ENCODE data around the gene ANKRD29. TPM values are rescaled to one million over a fixed set of nuclear protein-coding genes. Genes with fewer than 3 reads are reported as not detected.

The ANKRD29 gene
- total RNA-seq, 5 donors from 2014 or later (not counting 1 experiment from before 2014, with no cell fraction given) = 0.23 to 0.48 (median 0.32) TPM; not detected in 1

GRCh38 chr18:23635283-23636070, 27.2 kb downstream of the ANKRD29 start:
- DNase-seq (no peak), ATAC-seq (replicated peaks in 1 of 4) (no peak)
- Histone ChIP-seq H3K36me3 (ENCODE audit: control insufficient read depth in 2 of 2, extremely low read depth in 1 of 2, insufficient read depth in 1 of 2, low read length in 1 of 2) (no peaks in the 10 kb centered on the region), H3K27me3 (replicated peaks in 1 of 2; ENCODE audit: control insufficient read depth in 2 of 2, extremely low read depth in 1 of 2, insufficient read depth in 2 of 2, low read length in 1 of 2) (peaks cover 0 to 16% of the 10 kb centered on the region in 2 experiments), H3K9me3 (no peaks in the 10 kb centered on the region), H3K4me3 (ENCODE audit: control insufficient read depth in 1 of 2, extremely low read depth in 1 of 2, low read length in 1 of 2) (no peak overlapping the region), H3K27ac (ENCODE audit: low read length) (no peak overlapping the region), H3K4me1 (ENCODE audit: control insufficient read depth in 1 of 2, extremely low read depth in 1 of 2, insufficient read depth in 2 of 2, low read length in 2 of 2) (no peaks in the 10 kb centered on the region)
- POLR2A ChIA-PET = interaction anchor here in 1 of 2 donors (0.5 kb wide), 1 partner anchor 14 kb away, joined by 3 read pairs; no protein-coding TSS in a partner anchor
- H3K27me3 Mint-ChIP-seq = peaks cover 3 to 4% of the 10 kb centered on the region in 2 donors
- H3K9me3 Mint-ChIP-seq = no peaks in the 10 kb centered on the region
- H3K27ac Mint-ChIP-seq = no peak overlapping the region
- 32% methylated on average over 3 of the region's 6 CpGs for WGBS (ENCODE audit: insufficient coverage)
- CTCF ChIA-PET = interaction anchor here (0.7 to 0.9 kb wide), 4 partner anchors 17 to 448 kb away, joined by 3 to 4 read pairs (median 3); no protein-coding TSS in a partner anchor
- H3K4me1 Mint-ChIP-seq = peaks cover 5 to 9% (median 9%) of the 10 kb centered on the region in 3 donors
- H3K4me3 Mint-ChIP-seq = no peak overlapping the region
- H3K36me3 Mint-ChIP-seq = no peaks in the 10 kb centered on the region

GRCh38 chr18:23634692-23635091, 28.0 kb downstream of the ANKRD29 start:
- ATAC-seq (replicated peaks in 1 of 4) = no peak
- POLR2A ChIA-PET = no interaction called here
- Histone ChIP-seq H3K36me3 (ENCODE audit: control insufficient read depth in 2 of 2, extremely low read depth in 1 of 2, insufficient read depth in 1 of 2, low read length in 1 of 2) (no peaks in the 10 kb centered on the region), H3K4me1 (ENCODE audit: control insufficient read depth in 1 of 2, extremely low read depth in 1 of 2, insufficient read depth in 2 of 2, low read length in 2 of 2) (no peaks in the 10 kb centered on the region), H3K27ac (ENCODE audit: low read length) (no peak overlapping the region), H3K4me3 (ENCODE audit: control insufficient read depth in 1 of 2, extremely low read depth in 1 of 2, low read length in 1 of 2) (no peak overlapping the region), H3K27me3 (replicated peaks in 1 of 2; ENCODE audit: control insufficient read depth in 2 of 2, extremely low read depth in 1 of 2, insufficient read depth in 2 of 2, low read length in 1 of 2) (peaks cover 0 to 16% of the 10 kb centered on the region in 2 experiments), H3K9me3 (no peaks in the 10 kb centered on the region)
- WGBS (ENCODE audit: insufficient coverage) = 60% methylated on average over 1 of the region's 3 CpGs
- no peak for DNase-seq
- Mint-ChIP-seq H3K27me3 (peaks cover 3 to 4% of the 10 kb centered on the region in 2 donors), H3K4me1 (peaks cover 5 to 9% (median 9%) of the 10 kb centered on the region in 3 donors), H3K36me3 (no peaks in the 10 kb centered on the region), H3K9me3 (no peaks in the 10 kb centered on the region), H3K27ac (no peak overlapping the region), H3K4me3 (no peak overlapping the region)
- CTCF ChIA-PET = interaction anchor here in 1 of 2 donors (0.7 kb wide), 1 partner anchor 448 kb away, joined by 3 read pairs; no protein-coding TSS in a partner anchor

- ChIA-PET POLR2A (no interaction called here), CTCF (interaction anchor here in 1 of 2 donors (0.6 kb wide), 1 partner anchor 66 kb away, joined by 3 read pairs; no protein-coding TSS in a partner anchor)
- Mint-ChIP-seq H3K4me1 (peaks cover 5 to 9% (median 9%) of the 10 kb centered on the region in 3 donors), H3K9me3 (no peaks in the 10 kb centered on the region), H3K4me3 (no peak overlapping the region), H3K27me3 (peaks cover 3 to 4% of the 10 kb centered on the region in 2 donors), H3K36me3 (no peaks in the 10 kb centered on the region), H3K27ac (no peak overlapping the region)
- WGBS (ENCODE audit: insufficient coverage) = no CpG with 5 or more reads among the region's 1 CpG
- Histone ChIP-seq H3K9me3 (no peaks in the 10 kb centered on the region), H3K27ac (ENCODE audit: low read length) (no peak overlapping the region), H3K4me3 (ENCODE audit: control insufficient read depth in 1 of 2, extremely low read depth in 1 of 2, low read length in 1 of 2) (no peak overlapping the region), H3K36me3 (ENCODE audit: control insufficient read depth in 2 of 2, extremely low read depth in 1 of 2, insufficient read depth in 1 of 2, low read length in 1 of 2) (no peaks in the 10 kb centered on the region), H3K4me1 (ENCODE audit: control insufficient read depth in 1 of 2, extremely low read depth in 1 of 2, insufficient read depth in 2 of 2, low read length in 2 of 2) (no peaks in the 10 kb centered on the region), H3K27me3 (replicated peaks in 1 of 2; ENCODE audit: control insufficient read depth in 2 of 2, extremely low read depth in 1 of 2, insufficient read depth in 2 of 2, low read length in 1 of 2) (peaks cover 0 to 16% of the 10 kb centered on the region in 2 experiments)
- DNase-seq (no peak), ATAC-seq (replicated peaks in 1 of 4) (no peak)
These were observed 30.1 kb downstream of the ANKRD29 start for GRCh38 chr18:23632615-23633014.

GRCh38 chr18:23631746-23632145, 31.0 kb downstream of the ANKRD29 start:
- Mint-ChIP-seq H3K4me1 (peaks cover 5 to 10% (median 9%) of the 10 kb centered on the region in 3 donors), H3K4me3 (no peak overlapping the region), H3K36me3 (no peaks in the 10 kb centered on the region), H3K27me3 (peaks cover 3 to 4% of the 10 kb centered on the region in 2 donors), H3K9me3 (no peaks in the 10 kb centered on the region), H3K27ac (no peak overlapping the region)
- Histone ChIP-seq H3K4me3 (ENCODE audit: control insufficient read depth in 1 of 2, extremely low read depth in 1 of 2, low read length in 1 of 2) (no peak overlapping the region), H3K27me3 (replicated peaks in 1 of 2; ENCODE audit: control insufficient read depth in 2 of 2, extremely low read depth in 1 of 2, insufficient read depth in 2 of 2, low read length in 1 of 2) (peaks cover 0 to 16% of the 10 kb centered on the region in 2 experiments), H3K4me1 (ENCODE audit: control insufficient read depth in 1 of 2, extremely low read depth in 1 of 2, insufficient read depth in 2 of 2, low read length in 2 of 2) (no peaks in the 10 kb centered on the region), H3K9me3 (no peaks in the 10 kb centered on the region), H3K27ac (ENCODE audit: low read length) (no peak overlapping the region), H3K36me3 (ENCODE audit: control insufficient read depth in 2 of 2, extremely low read depth in 1 of 2, insufficient read depth in 1 of 2, low read length in 1 of 2) (no peaks in the 10 kb centered on the region)
- ATAC-seq (replicated peaks in 1 of 4) (no peak), DNase-seq (no peak)
- ChIA-PET POLR2A (no interaction called here), CTCF (no interaction called here)
- WGBS (ENCODE audit: insufficient coverage) = 84% methylated on average over 10 of the region's 11 CpGs

GRCh38 chr18:23631312-23631711, 31.4 kb downstream of the ANKRD29 start:
- Histone ChIP-seq H3K4me3 (ENCODE audit: control insufficient read depth in 1 of 2, extremely low read depth in 1 of 2, low read length in 1 of 2) (no peak overlapping the region), H3K27ac (ENCODE audit: low read length) (no peak overlapping the region), H3K9me3 (no peaks in the 10 kb centered on the region), H3K36me3 (ENCODE audit: control insufficient read depth in 2 of 2, extremely low read depth in 1 of 2, insufficient read depth in 1 of 2, low read length in 1 of 2) (no peaks in the 10 kb centered on the region), H3K4me1 (ENCODE audit: control insufficient read depth in 1 of 2, extremely low read depth in 1 of 2, insufficient read depth in 2 of 2, low read length in 2 of 2) (no peaks in the 10 kb centered on the region), H3K27me3 (replicated peaks in 1 of 2; ENCODE audit: control insufficient read depth in 2 of 2, extremely low read depth in 1 of 2, insufficient read depth in 2 of 2, low read length in 1 of 2) (peaks cover 0 to 14% of the 10 kb centered on the region in 2 experiments)
- Mint-ChIP-seq H3K27ac (no peak overlapping the region), H3K27me3 (peaks cover 3 to 4% of the 10 kb centered on the region in 2 donors), H3K4me1 (peaks cover 5 to 13% (median 9%) of the 10 kb centered on the region in 3 donors), H3K4me3 (no peak overlapping the region), H3K36me3 (no peaks in the 10 kb centered on the region), H3K9me3 (no peaks in the 10 kb centered on the region)
- 100% methylated on average over 1 of the region's 5 CpGs for WGBS (ENCODE audit: insufficient coverage)
- ATAC-seq (replicated peaks in 1 of 4) = no peak
- ChIA-PET CTCF (interaction anchor here (0.6 to 0.7 kb wide), 3 partner anchors 9 to 91 kb away, joined by 3 to 5 read pairs (median 4); no protein-coding TSS in a partner anchor), POLR2A (no interaction called here)
- DNase-seq = no peak

- ATAC-seq (replicated peaks in 1 of 4) = no peak
- H3K4me1 Mint-ChIP-seq = peaks cover 0 to 7% (median 0%) of the 10 kb centered on the region in 3 donors
- no peak overlapping the region for H3K4me3 Mint-ChIP-seq
- H3K36me3 Mint-ChIP-seq = no peaks in the 10 kb centered on the region
- peaks cover 0 to 3% of the 10 kb centered on the region in 2 donors for H3K27me3 Mint-ChIP-seq
- 96% methylated on average over 3 of the region's 4 CpGs for WGBS (ENCODE audit: insufficient coverage)
- Histone ChIP-seq H3K4me3 (ENCODE audit: control insufficient read depth in 1 of 2, extremely low read depth in 1 of 2, low read length in 1 of 2) (no peak overlapping the region), H3K27ac (ENCODE audit: low read length) (no peak overlapping the region), H3K36me3 (ENCODE audit: control insufficient read depth in 2 of 2, extremely low read depth in 1 of 2, insufficient read depth in 1 of 2, low read length in 1 of 2) (no peaks in the 10 kb centered on the region), H3K4me1 (ENCODE audit: control insufficient read depth in 1 of 2, extremely low read depth in 1 of 2, insufficient read depth in 2 of 2, low read length in 2 of 2) (no peaks in the 10 kb centered on the region), H3K27me3 (replicated peaks in 1 of 2; ENCODE audit: control insufficient read depth in 2 of 2, extremely low read depth in 1 of 2, insufficient read depth in 2 of 2, low read length in 1 of 2) (peaks cover 0 to 10% of the 10 kb centered on the region in 2 experiments), H3K9me3 (no peaks in the 10 kb centered on the region)
- ChIA-PET POLR2A (no interaction called here), CTCF (interaction anchor here in 1 of 2 donors (1.0 kb wide), 1 partner anchor 74 kb away, joined by 4 read pairs; no protein-coding TSS in a partner anchor)
- no peak for DNase-seq
- H3K9me3 Mint-ChIP-seq = no peaks in the 10 kb centered on the region
- H3K27ac Mint-ChIP-seq = no peak overlapping the region
These were observed 33.2 kb downstream of the ANKRD29 start for GRCh38 chr18:23629444-23629946.

Data from T-cell (primary cell).